GM23248 (cell line): ENCODE measurements around the gene PRPSAP1.

Experiments
- EZH2 ChIP-seq: fragments of 200-600 bp; sonication (generic); IDR thresholded peaks from 2 replicates; pipeline ENCODE4 v1.6.1; 2018; ENCODE audit warnings: antibody characterized with exemption, mild to moderate bottlenecking; ENCODE audit not compliant: insufficient read depth, poor library complexity, severe bottlenecking
- EZH2phosphoT487 ChIP-seq: fragments of 200-600 bp; sonication (generic); IDR thresholded peaks from 2 replicates; pipeline ENCODE4 v1.6.1; 2018; ENCODE audit warnings: antibody characterized with exemption, moderate library complexity, mild to moderate bottlenecking, low read depth; ENCODE audit not compliant: insufficient read depth

DNA sequence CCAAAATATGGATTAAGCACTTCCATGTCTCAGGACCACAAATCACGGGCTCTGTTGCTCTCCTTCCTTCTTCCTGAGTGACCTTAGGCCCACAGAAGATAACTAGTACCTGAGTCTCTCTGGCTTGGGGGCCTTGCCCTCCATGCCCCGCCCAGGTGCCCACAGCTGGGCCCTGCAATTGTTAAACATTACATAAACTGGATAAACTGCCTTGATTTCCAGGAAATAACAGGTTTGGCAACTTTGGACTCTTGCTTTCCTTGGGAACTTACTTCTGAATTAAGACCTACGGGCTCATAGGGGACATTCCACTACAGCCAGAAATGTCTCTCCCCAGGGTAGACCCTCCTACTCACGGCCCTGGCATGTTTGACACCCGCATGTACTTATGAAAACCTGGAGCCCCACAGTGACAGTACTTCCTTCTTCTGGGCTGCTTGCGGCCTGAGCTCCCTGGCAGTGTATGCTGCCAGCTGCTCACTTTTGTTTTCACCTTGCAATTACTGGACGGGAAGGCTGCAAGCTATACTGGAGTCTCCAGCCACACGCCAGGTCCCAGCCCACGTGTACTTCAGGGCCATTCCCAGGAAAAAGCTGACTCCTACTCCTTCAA is 90.9 kb downstream of the PRPSAP1 start:
- TF ChIP-seq EZH2 (no peak), EZH2phosphoT487 (no peak)
